Neural progenitor cell (in vitro differentiated cells): ENCODE results near the gene PPP2R3A. TPM values are rescaled to one million over a fixed set of nuclear protein-coding genes. Genes with fewer than 3 reads are reported as not detected.

ENCODE experiments used
- DNase-seq: peaks from one replicate; pipeline ENCODE4 v3.0.0-alpha.2; 2016; ENCODE audit warnings: low spot score
- H2AFZ ChIP-seq: fragments of 200-600 bp; sonication (generic); replicated peaks from 2 replicates; pipeline ENCODE4 v1.6.1; 2016; ENCODE audit warnings: antibody characterized with exemption
- H3F3A ChIP-seq: fragments of 200-600 bp; sonication (generic); 2 replicates; pipeline ENCODE4 v1.6.1; 2016; ENCODE audit warnings: antibody characterized with exemption, low read depth
- H3K27ac ChIP-seq: fragments of 200-600 bp; sonication (generic); 2 replicates; pipeline ENCODE4 v1.5.1; 2016; ENCODE audit warnings: mild to moderate bottlenecking
- H3K27me3 ChIP-seq: fragments of 200-600 bp; sonication (generic); 2 replicates; pipeline ENCODE4 v1.6.1; 2016; ENCODE audit warnings: mild to moderate bottlenecking, moderate library complexity
- H3K36me3 ChIP-seq: fragments of 200-600 bp; sonication (generic); 2 replicates; pipeline ENCODE4 v1.5.1; 2016
- H3K4me1 ChIP-seq: fragments of 200-600 bp; sonication (generic); 2 replicates; pipeline ENCODE4 v1.6.1; 2016; ENCODE audit warnings: mixed run types
- H3K4me2 ChIP-seq: fragments of 200-600 bp; sonication (generic); 2 replicates; pipeline ENCODE4 v1.6.1; 2016
- H3K4me3 ChIP-seq: fragments of 200-600 bp; sonication (generic); 2 replicates; pipeline ENCODE4 v1.5.1; 2016
- H3K79me2 ChIP-seq: fragments of 200-600 bp; sonication (generic); 2 replicates; pipeline ENCODE4 v1.6.1; 2016; ENCODE audit warnings: low read depth
- H3K9ac ChIP-seq: fragments of 200-600 bp; sonication (generic); 2 replicates; pipeline ENCODE4 v1.6.1; 2016
- H3K9me3 ChIP-seq: fragments of 200-600 bp; sonication (generic); 2 replicates; pipeline ENCODE4 v1.5.1; 2016; ENCODE audit warnings: low read depth
- H4K20me1 ChIP-seq: fragments of 200-600 bp; sonication (generic); 2 replicates; pipeline ENCODE4 v1.6.1; 2016; ENCODE audit warnings: low read depth
- H3K27ac Mint-ChIP-seq: 3 replicates; pipeline ENCODE4 v1.8.0; 2021; ENCODE audit warnings: mixed read lengths
- H3K27me3 Mint-ChIP-seq: 2 replicates; pipeline ENCODE4 v1.8.0; 2022; ENCODE audit warnings: low read depth, mild to moderate bottlenecking, inconsistent platforms, moderate library complexity, mixed read lengths; ENCODE audit not compliant: insufficient read depth
- H3K36me3 Mint-ChIP-seq: 3 replicates; pipeline ENCODE4 v1.8.0; 2021; ENCODE audit warnings: mixed read lengths
- H3K4me1 Mint-ChIP-seq: 3 replicates; pipeline ENCODE4 v1.8.0; 2021; ENCODE audit warnings: mixed read lengths
- H3K4me3 Mint-ChIP-seq: 3 replicates; pipeline ENCODE4 v1.8.0; 2021; ENCODE audit warnings: mild to moderate bottlenecking, moderate library complexity, mixed read lengths
- H3K9me3 Mint-ChIP-seq: 3 replicates; pipeline ENCODE4 v1.8.0; 2020; ENCODE audit warnings: mixed read lengths
- EZH2 ChIP-seq: fragments of 200-600 bp; sonication (generic); IDR thresholded peaks from 2 replicates; pipeline ENCODE4 v1.6.1; 2017; ENCODE audit warnings: antibody characterized with exemption, mild to moderate bottlenecking, moderate library complexity
- EZH2phosphoT487 ChIP-seq: fragments of 200-600 bp; sonication (generic); IDR thresholded peaks from 2 replicates; pipeline ENCODE4 v1.6.1; 2017; ENCODE audit warnings: antibody characterized with exemption
- total RNA-seq: library from RNA; depleted of rRNA; stranded (reverse); fragments of >200 nt; gene quantifications from 2 replicates; pipeline ENCODE4 v1.2.3, GENCODE V29; 2015; ENCODE audit warnings: low replicate concordance
- TF ChIP-seq, protein P1 (sequence below): fragments of 200-600 bp; sonication (generic); IDR thresholded peaks from 2 replicates; pipeline ENCODE4 v1.5.1; 2017; ENCODE audit warnings: antibody characterized with exemption, mild to moderate bottlenecking

Gene PPP2R3A
- total RNA-seq, 1 donor from 2014 or later, result 41.5 TPM

DNA sequence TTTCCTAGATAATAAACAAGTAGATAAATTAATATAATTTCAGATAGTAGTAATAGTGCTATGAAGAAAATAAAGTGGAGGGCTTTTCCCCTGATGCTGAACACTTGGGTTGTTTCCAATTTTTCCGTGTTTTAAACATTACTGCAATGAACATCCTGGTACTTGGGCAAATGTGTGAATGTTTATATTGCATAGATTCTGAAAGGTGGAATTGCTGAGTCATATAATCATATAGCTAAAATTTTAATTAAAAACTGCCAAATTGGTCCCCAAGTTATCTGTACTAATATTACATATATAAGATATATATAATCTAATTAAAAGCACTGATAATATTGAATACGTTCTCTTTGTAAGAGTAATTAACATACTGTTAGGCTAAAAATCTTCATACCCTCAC lies 10.0 kb downstream of the PPP2R3A start:
- H4K20me1 ChIP-seq, result peaks cover 22% of the 10 kb centered on the region
- no peak for DNase-seq
- no peak overlapping the region for H3K9ac ChIP-seq
- Mint-ChIP-seq H3K9me3 (peaks cover 2% of the 10 kb centered on the region), H3K4me1 (peaks cover 12% of the 10 kb centered on the region), H3K36me3 (no peaks in the 10 kb centered on the region), H3K27ac (no peak overlapping the region), H3K4me3 (no peak overlapping the region), H3K27me3 (no peaks in the 10 kb centered on the region)
- no peak overlapping the region for H3K4me2 ChIP-seq
- no peak overlapping the region for H2AFZ ChIP-seq
- H3K36me3 ChIP-seq, result no peaks in the 10 kb centered on the region
- H3K79me2 ChIP-seq, result peaks cover 80% of the 10 kb centered on the region
- H3K27me3 ChIP-seq, result no peaks in the 10 kb centered on the region
- H3K9me3 ChIP-seq, result no peaks in the 10 kb centered on the region
- H3K27ac ChIP-seq, result no peak overlapping the region
- TF ChIP-seq EZH2, result no peak
- TF ChIP-seq EZH2phosphoT487, result no peak
- TF ChIP-seq, protein P1, sequence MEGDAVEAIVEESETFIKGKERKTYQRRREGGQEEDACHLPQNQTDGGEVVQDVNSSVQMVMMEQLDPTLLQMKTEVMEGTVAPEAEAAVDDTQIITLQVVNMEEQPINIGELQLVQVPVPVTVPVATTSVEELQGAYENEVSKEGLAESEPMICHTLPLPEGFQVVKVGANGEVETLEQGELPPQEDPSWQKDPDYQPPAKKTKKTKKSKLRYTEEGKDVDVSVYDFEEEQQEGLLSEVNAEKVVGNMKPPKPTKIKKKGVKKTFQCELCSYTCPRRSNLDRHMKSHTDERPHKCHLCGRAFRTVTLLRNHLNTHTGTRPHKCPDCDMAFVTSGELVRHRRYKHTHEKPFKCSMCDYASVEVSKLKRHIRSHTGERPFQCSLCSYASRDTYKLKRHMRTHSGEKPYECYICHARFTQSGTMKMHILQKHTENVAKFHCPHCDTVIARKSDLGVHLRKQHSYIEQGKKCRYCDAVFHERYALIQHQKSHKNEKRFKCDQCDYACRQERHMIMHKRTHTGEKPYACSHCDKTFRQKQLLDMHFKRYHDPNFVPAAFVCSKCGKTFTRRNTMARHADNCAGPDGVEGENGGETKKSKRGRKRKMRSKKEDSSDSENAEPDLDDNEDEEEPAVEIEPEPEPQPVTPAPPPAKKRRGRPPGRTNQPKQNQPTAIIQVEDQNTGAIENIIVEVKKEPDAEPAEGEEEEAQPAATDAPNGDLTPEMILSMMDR, result no peak
- H3F3A ChIP-seq, result peaks cover 19% of the 10 kb centered on the region
- peaks cover 19% of the 10 kb centered on the region for H3K4me1 ChIP-seq
- H3K4me3 ChIP-seq, result no peak overlapping the region

DNA sequence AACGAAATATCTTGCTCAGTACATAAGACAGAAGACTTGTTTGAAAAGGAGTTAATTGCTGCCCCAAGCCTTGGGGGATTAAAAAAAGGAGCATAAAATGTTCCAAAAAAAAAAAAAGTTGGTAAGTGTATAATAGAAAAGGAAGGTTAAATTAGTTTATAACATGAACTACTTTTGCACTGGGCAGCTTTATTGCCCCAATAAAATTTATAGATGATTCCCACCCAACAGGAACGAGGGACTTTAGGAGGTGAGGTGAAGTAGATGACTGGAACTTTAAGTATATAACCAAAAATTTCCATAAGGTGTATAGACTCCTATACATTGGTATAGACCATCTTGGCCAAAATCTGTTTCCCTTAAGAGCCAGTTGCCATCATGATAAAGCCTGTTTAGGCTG lies 14.8 kb downstream of the PPP2R3A start:
- peaks cover 73% of the 10 kb centered on the region for H3K79me2 ChIP-seq
- H3K4me3 ChIP-seq, result no peak overlapping the region
- Mint-ChIP-seq H3K4me1 (no peaks in the 10 kb centered on the region), H3K27me3 (no peaks in the 10 kb centered on the region), H3K4me3 (no peak overlapping the region), H3K36me3 (peaks cover 4% of the 10 kb centered on the region), H3K27ac (no peak overlapping the region), H3K9me3 (peaks cover 3% of the 10 kb centered on the region)
- no peak overlapping the region for H3K9ac ChIP-seq
- TF ChIP-seq, protein P1, result no peak
- TF ChIP-seq EZH2phosphoT487, result no peak
- no peak for TF ChIP-seq EZH2
- no peak for DNase-seq
- no peak overlapping the region for H3K4me2 ChIP-seq
- H3K27ac ChIP-seq, result no peak overlapping the region
- H2AFZ ChIP-seq, result no peak overlapping the region
- peaks cover 6% of the 10 kb centered on the region for H4K20me1 ChIP-seq
- no peaks in the 10 kb centered on the region for H3K36me3 ChIP-seq
- no peaks in the 10 kb centered on the region for H3K9me3 ChIP-seq
- H3K27me3 ChIP-seq, result no peaks in the 10 kb centered on the region
- peaks cover under 1% of the 10 kb centered on the region for H3F3A ChIP-seq
- no peaks in the 10 kb centered on the region for H3K4me1 ChIP-seq

DNA sequence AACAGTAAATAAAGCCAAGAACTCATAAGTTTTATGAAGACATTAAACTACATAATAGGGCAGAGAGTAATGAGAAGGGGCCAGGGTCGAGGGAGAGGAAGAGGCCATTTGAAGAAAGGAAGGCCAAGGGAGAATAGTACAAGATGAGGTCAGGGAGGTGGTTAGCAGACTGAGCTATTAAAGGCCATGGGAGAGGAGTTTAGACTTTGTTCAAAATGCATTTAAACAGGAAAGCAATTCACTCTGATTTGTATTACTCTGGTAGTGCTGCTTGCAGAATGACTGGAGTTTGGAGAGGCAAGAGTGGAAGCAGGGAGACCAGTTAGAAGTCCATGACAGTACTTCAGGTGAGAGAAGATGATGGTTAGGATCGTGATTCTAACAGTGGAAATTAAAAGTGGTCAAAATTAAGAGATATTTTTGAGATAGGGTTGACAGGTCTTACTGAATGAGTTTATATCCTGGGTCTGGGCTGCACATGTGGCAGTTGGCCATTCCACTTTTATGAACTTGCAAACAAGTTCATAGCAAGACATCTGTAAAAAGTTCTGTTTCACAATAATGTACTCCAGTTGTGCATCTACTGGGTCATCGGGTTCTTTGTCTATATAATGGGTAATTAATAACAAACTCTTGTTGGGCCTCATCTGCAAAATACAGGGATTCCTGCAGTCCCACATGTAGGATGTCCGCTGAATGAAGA lies 16.3 kb downstream of the PPP2R3A start:
- no peak overlapping the region for H3K27ac Mint-ChIP-seq

More for the DNA sequence above, 16.3 kb downstream of the PPP2R3A start:
- Histone ChIP-seq H3K27me3 (no peaks in the 10 kb centered on the region), H2AFZ (no peak overlapping the region), H3K9ac (no peak overlapping the region), H3K4me2 (no peak overlapping the region), H3K4me1 (no peaks in the 10 kb centered on the region), H3K4me3 (no peak overlapping the region), H3K9me3 (no peaks in the 10 kb centered on the region), H4K20me1 (peaks cover 6% of the 10 kb centered on the region), H3F3A (no peaks in the 10 kb centered on the region), H3K79me2 (peaks cover 59% of the 10 kb centered on the region), H3K36me3 (no peaks in the 10 kb centered on the region), H3K27ac (no peak overlapping the region)
- no peak for DNase-seq
- H3K36me3 Mint-ChIP-seq, result peaks cover 4% of the 10 kb centered on the region
- peaks cover 3% of the 10 kb centered on the region for H3K9me3 Mint-ChIP-seq
- no peak for TF ChIP-seq EZH2
- TF ChIP-seq, protein P1, result no peak
- TF ChIP-seq EZH2phosphoT487, result no peak
- H3K27me3 Mint-ChIP-seq, result no peaks in the 10 kb centered on the region
- H3K4me1 Mint-ChIP-seq, result no peaks in the 10 kb centered on the region
- H3K4me3 Mint-ChIP-seq, result no peak overlapping the region
